Smooth muscle cell (in vitro differentiated cells): Measurements from ENCODE around the gene DPF3. TPM values are rescaled to one million over a fixed set of nuclear protein-coding genes. Genes with fewer than 3 reads are reported as not detected.

ENCODE experiments used
- DNase-seq: peaks from one replicate; lab custom pipeline; 2025; ENCODE audit not compliant: unreplicated experiment; lab: John Stamatoyannopoulos, UW
- H2AFZ ChIP-seq: fragments of 200-600 bp; sonication (generic); 2 replicates; pipeline ENCODE4 v1.6.0; 2016; ENCODE audit warnings: antibody characterized with exemption, low read depth, mild to moderate bottlenecking
- H3F3A ChIP-seq: fragments of 200-600 bp; sonication (generic); 2 replicates; pipeline ENCODE4 v1.6.0; 2017; ENCODE audit warnings: antibody characterized with exemption, low read depth
- H3K27ac ChIP-seq: fragments of 200-600 bp; sonication (generic); 2 replicates; pipeline ENCODE4 v1.5.1; 2016; ENCODE audit warnings: low read depth, mild to moderate bottlenecking
- H3K27me3 ChIP-seq: fragments of 200-600 bp; sonication (generic); 2 replicates; pipeline ENCODE4 v1.6.1; 2016; ENCODE audit warnings: low read depth, mild to moderate bottlenecking
- H3K36me3 ChIP-seq: fragments of 200-600 bp; sonication (generic); 2 replicates; pipeline ENCODE4 v1.5.1; 2016; ENCODE audit warnings: low read depth
- H3K4me1 ChIP-seq: fragments of 200-600 bp; sonication (generic); 2 replicates; pipeline ENCODE4 v1.5.1; 2016; ENCODE audit warnings: low read depth
- H3K4me2 ChIP-seq: fragments of 200-600 bp; sonication (generic); 2 replicates; pipeline ENCODE4 v1.6.0; 2016; ENCODE audit warnings: mild to moderate bottlenecking
- H3K4me3 ChIP-seq: fragments of 200-600 bp; sonication (generic); 2 replicates; pipeline ENCODE4 v1.5.1; 2016; ENCODE audit warnings: mild to moderate bottlenecking
- H3K79me2 ChIP-seq: fragments of 200-600 bp; sonication (generic); 2 replicates; pipeline ENCODE4 v1.6.0; 2016; ENCODE audit warnings: low read depth, mild to moderate bottlenecking
- H3K9ac ChIP-seq: fragments of 200-600 bp; sonication (generic); 2 replicates; pipeline ENCODE4 v1.6.0; 2016; ENCODE audit warnings: low read depth
- H3K9me3 ChIP-seq: fragments of 200-600 bp; sonication (generic); replicated peaks from 2 replicates; pipeline ENCODE4 v1.5.1; 2016; ENCODE audit warnings: low read depth
- H4K20me1 ChIP-seq: fragments of 200-600 bp; sonication (generic); 2 replicates; pipeline ENCODE4 v1.6.0; 2016; ENCODE audit warnings: low read depth
- CTCF ChIP-seq: fragments of 200-600 bp; sonication (generic); IDR thresholded peaks from 2 replicates; pipeline ENCODE4 v1.5.1; 2017; ENCODE audit warnings: borderline replicate concordance, mild to moderate bottlenecking, antibody characterized with exemption; ENCODE audit not compliant: insufficient read depth, poor library complexity, severe bottlenecking
- WGBS: methylation state at CpG from one replicate; pipeline ENCODE4 v1.1.7; 2016; ENCODE audit warnings: low lambda C conversion rate; 5-methylcytosine and 5-hydroxymethylcytosine counted together
- polyA plus RNA-seq: library from polyadenylated mRNA; unstranded; fragments of >200 nt; fragmentation: Nextera tagmentation; extraction: Ambion mirVana; gene quantifications from 2 replicates; pipeline ENCODE4 v1.2.1, GENCODE V29; 2016
- total RNA-seq: library from RNA; depleted of rRNA; stranded (reverse); fragments of >200 nt; gene quantifications from 2 replicates; pipeline ENCODE4 v1.2.3, GENCODE V29; 2014

DPF3 gene
- total and polyA plus RNA-seq, 2 experiments from 2014 or later, result 4.9 to 12.6 TPM

DNA sequence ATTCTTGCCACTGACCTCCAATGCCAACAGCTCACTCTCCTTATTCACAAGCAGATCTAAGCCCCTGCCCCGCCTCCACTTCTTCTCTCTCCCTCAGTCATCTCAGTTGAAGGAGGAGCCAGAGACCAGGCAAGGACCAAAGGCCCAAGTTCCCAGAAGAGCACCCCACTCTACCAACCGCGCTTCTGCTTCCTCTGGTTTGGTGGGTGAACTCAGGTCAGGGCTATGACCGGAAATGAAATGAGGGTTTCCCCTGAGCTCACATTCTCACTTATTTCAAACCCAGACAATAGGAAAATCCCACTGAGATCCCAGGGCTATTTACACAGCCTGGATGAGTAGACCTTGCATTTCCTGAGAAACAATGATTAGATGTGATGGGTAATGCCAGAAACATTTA, 9.9 kb downstream of the DPF3 start:
- TF ChIP-seq CTCF, result no peak
- Histone ChIP-seq H2AFZ (no peak overlapping the region), H3K9me3 (no peaks in the 10 kb centered on the region), H3K4me1 (peaks cover 13% of the 10 kb centered on the region), H3K27ac (no peak overlapping the region), H3K9ac (no peak overlapping the region), H3K36me3 (no peaks in the 10 kb centered on the region), H3K4me3 (no peak overlapping the region), H3K79me2 (no peaks in the 10 kb centered on the region), H3K4me2 (no peak overlapping the region), H4K20me1 (peaks cover 5% of the 10 kb centered on the region), H3F3A (no peaks in the 10 kb centered on the region), H3K27me3 (no peaks in the 10 kb centered on the region)
- no peak for DNase-seq
- 92% methylated on average over 4 of the region's 4 CpGs for WGBS

DNA sequence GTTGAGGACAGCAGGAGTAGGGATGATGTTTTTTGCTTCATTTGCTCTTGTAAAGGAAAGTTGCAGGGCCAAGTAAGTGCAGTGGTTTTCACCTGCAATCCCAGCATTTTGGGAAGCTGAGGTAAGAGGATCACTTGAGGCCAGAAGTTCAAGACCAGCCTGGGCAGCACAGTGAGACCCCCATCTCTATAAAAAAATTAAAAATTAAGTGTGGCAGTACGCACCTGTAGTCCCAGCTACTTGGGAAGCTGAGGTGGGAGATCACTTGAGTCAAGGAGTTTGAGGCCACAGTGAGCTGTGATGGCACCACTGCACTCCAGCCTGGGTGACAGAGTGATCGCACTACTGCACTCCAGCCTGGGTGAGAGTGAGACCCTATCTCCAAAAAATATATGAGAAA, 10.8 kb downstream of the DPF3 start:
- H3K9me3 ChIP-seq, result no peaks in the 10 kb centered on the region
- TF ChIP-seq CTCF, result no peak
- H3K36me3 ChIP-seq, result no peaks in the 10 kb centered on the region
- H3K4me1 ChIP-seq, result peaks cover 7% of the 10 kb centered on the region
- 97% methylated on average over 2 of the region's 2 CpGs for WGBS
- H4K20me1 ChIP-seq, result peaks cover 5% of the 10 kb centered on the region
- no peak overlapping the region for H3K9ac ChIP-seq
- H3K27me3 ChIP-seq, result no peaks in the 10 kb centered on the region
- no peaks in the 10 kb centered on the region for H3K79me2 ChIP-seq
- no peak overlapping the region for H3K4me3 ChIP-seq
- H3K4me2 ChIP-seq, result no peak overlapping the region
- no peak overlapping the region for H3K27ac ChIP-seq
- DNase-seq, result no peak
- H2AFZ ChIP-seq, result no peak overlapping the region
- no peaks in the 10 kb centered on the region for H3F3A ChIP-seq

GRCh38 chr14:72882463-72882862, 11.4 kb downstream of the DPF3 start:
- Histone ChIP-seq H3K9ac (no peak overlapping the region), H3K79me2 (no peaks in the 10 kb centered on the region), H3K4me1 (peaks cover 3% of the 10 kb centered on the region), H3K27ac (no peak overlapping the region), H3F3A (no peaks in the 10 kb centered on the region), H3K9me3 (no peaks in the 10 kb centered on the region), H3K4me2 (no peak overlapping the region), H2AFZ (no peak overlapping the region), H4K20me1 (peaks cover 10% of the 10 kb centered on the region), H3K27me3 (no peaks in the 10 kb centered on the region), H3K36me3 (no peaks in the 10 kb centered on the region), H3K4me3 (no peak overlapping the region)
- 85% methylated on average over 7 of the region's 7 CpGs for WGBS
- no peak for TF ChIP-seq CTCF
- DNase-seq, result no peak

- Histone ChIP-seq H3F3A (no peaks in the 10 kb centered on the region), H3K4me3 (no peak overlapping the region), H3K9me3 (no peaks in the 10 kb centered on the region), H3K27me3 (no peaks in the 10 kb centered on the region), H3K79me2 (no peaks in the 10 kb centered on the region), H3K36me3 (no peaks in the 10 kb centered on the region), H3K4me2 (no peak overlapping the region), H3K27ac (no peak overlapping the region), H3K9ac (no peak overlapping the region), H2AFZ (no peak overlapping the region), H3K4me1 (peaks cover 2% of the 10 kb centered on the region), H4K20me1 (peaks cover 10% of the 10 kb centered on the region)
- no peak for DNase-seq
- 94% methylated on average over 1 of the region's 1 CpG for WGBS
- no peak for TF ChIP-seq CTCF
These were observed 11.9 kb downstream of the DPF3 start for GRCh38 chr14:72882047-72882446.
